ENCODE data around the gene SLC25A6.

- TF ChIP-seq CTCF (IDR thresholded peaks at IDR 0.05; ENCODE audit: low read length) (no peak), EZH2 (IDR thresholded peaks at IDR 0.05; ENCODE audit: borderline replicate concordance, low read length) (no peak)
Observed at GRCh38 chrX:1361910-1362309, 30.0 kb downstream of the SLC25A6 start.

All from OCI-LY1 (cell line).